Non-pigmented ciliary epithelial cell (primary cell): Measurements from ENCODE around the gene PC.

Experiments
- DNase-seq: peaks from one replicate; pipeline ENCODE4 v3.0.0-alpha.2; 2010; ENCODE audit warnings: low read depth

Gene PC

GRCh38 chr11:66855574-66856495 lies 102.3 kb downstream of the PC start:
- DNase-seq, result peak; percentile 46

- DNase-seq, result no peak
Observed at GRCh38 chr11:66854729-66855211, 103.4 kb downstream of the PC start.

- no peak for DNase-seq
Observed at GRCh38 chr11:66854231-66854661, 103.9 kb downstream of the PC start.

- DNase-seq, result no peak
Observed at GRCh38 chr11:66853242-66854229, 104.6 kb downstream of the PC start.

GRCh38 chr11:66852466-66853241 lies 105.5 kb downstream of the PC start:
- DNase-seq, result no peak

- no peak for DNase-seq
Observed at GRCh38 chr11:66851698-66852465, 106.3 kb downstream of the PC start.

GRCh38 chr11:66851239-66851596 lies 107.0 kb downstream of the PC start:
- no peak for DNase-seq

- no peak for DNase-seq
Observed at GRCh38 chr11:66850588-66851238, 107.5 kb downstream of the PC start.

GRCh38 chr11:66850235-66850587 lies 108.0 kb downstream of the PC start:
- no peak for DNase-seq

- DNase-seq, result no peak
Observed at GRCh38 chr11:66849501-66850234, 108.5 kb downstream of the PC start.

- DNase-seq, result no peak
Observed at GRCh38 chr11:66848671-66849500, 109.3 kb downstream of the PC start.

GRCh38 chr11:66847461-66848232 lies 110.5 kb downstream of the PC start:
- no peak for DNase-seq

- DNase-seq, result no peak
Observed at GRCh38 chr11:66846671-66847091, 111.5 kb downstream of the PC start.

GRCh38 chr11:66845876-66846212 lies 112.3 kb downstream of the PC start:
- no peak for DNase-seq

GRCh38 chr11:66845143-66845875 lies 112.9 kb downstream of the PC start:
- DNase-seq, result no peak

- DNase-seq, result no peak
Observed at GRCh38 chr11:66844496-66845142, 113.6 kb downstream of the PC start.
